RPMI7951 (cell line): ENCODE data around the gene ZNF396. TPM values are rescaled to one million over a fixed set of nuclear protein-coding genes. Genes with fewer than 3 reads are reported as not detected.

Experiments
- DNase-seq: peaks from one replicate; pipeline ENCODE4 v3.0.0-alpha.2; 2012; ENCODE audit warnings: low read depth
- total RNA-seq: library from RNA; depleted of rRNA; stranded (reverse); fragments of >200 nt; shearing (Covaris generic); gene quantifications from 2 replicates; pipeline ENCODE4 v1.2.3, GENCODE V29; 2014; rRNA removed

The ZNF396 gene
- total RNA-seq, 1 experiment from 2014 or later = 2.2 TPM

DNA sequence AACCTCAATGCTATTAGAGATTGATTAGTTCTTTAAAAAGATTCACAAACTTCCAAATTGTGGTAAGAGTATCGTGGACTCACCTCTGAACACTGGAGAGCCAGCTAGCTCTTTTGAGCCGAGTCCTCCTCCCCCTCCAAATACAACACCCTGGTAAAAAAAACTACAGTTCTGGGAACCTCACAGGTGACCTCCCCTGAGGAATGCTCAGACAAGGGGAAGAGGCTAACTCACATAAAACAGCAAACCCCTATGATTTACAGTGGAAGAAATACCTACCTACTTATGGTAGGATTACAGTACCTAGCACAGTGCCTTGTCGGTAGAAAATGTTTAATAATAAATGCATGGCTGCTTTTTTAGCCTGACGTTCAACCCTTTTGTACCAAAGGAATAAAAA is 41.3 kb downstream of the ZNF396 start:
- DNase-seq = no peak

- no peak for DNase-seq
Measured at GRCh38 chr18:35334821-35335220, 42.3 kb downstream of the ZNF396 start.

GRCh38 chr18:35334212-35334611 is 42.9 kb downstream of the ZNF396 start:
- DNase-seq = no peak

DNA sequence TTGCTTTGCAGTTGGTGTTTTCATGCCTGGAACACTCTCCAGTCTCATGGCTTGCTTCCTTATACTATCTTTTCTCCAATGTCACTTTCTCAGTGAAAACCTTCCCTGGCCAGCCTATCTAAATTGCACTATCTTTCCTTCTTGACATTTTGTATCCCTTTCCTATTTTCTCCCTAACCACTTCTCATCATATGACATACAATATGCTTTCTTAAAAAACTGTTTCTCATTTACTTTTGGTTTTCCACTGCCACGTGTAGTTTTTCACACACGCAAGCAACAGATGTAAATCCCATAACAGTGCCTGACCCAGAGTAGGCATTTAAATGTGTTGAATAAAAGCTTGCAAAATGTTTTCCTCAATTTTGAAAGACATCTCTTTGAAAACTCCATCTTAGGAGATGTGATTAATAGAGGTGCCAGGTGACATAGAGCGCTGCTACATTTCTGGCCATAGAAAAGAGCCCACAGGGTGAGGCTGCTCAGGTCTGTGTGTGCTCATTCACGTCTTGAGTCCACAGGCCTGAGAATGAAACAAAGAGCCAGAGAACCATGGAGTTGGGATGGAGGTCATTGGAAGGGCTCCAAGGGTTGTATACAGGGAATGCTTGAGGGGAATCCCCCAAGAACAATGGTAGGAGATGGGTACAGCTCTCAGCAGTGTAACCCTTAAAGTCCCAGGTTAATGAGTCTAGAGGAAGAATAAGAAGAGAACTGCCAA is 45.6 kb downstream of the ZNF396 start:
- no peak for DNase-seq

DNA sequence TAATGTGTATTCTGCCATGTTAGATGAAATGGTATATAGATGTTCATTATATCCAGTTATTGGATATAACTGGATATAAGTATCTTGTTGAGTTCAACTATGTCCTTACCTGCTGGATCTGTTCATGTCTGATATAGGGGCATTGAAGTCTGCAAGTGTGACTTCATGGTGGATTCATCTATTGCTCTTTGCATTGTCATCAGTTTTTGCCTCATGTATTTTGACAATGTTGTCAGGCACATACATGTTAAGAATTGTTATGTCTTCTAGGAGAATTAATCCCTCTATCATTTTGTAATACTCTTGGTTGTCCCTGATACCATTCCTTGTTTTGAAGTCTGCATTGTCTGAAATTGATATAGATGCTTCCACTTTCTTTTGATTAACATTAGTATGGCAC is 48.3 kb downstream of the ZNF396 start:
- no peak for DNase-seq

GRCh38 chr18:35326695-35327387 is 50.3 kb downstream of the ZNF396 start:
- no peak for DNase-seq

DNA sequence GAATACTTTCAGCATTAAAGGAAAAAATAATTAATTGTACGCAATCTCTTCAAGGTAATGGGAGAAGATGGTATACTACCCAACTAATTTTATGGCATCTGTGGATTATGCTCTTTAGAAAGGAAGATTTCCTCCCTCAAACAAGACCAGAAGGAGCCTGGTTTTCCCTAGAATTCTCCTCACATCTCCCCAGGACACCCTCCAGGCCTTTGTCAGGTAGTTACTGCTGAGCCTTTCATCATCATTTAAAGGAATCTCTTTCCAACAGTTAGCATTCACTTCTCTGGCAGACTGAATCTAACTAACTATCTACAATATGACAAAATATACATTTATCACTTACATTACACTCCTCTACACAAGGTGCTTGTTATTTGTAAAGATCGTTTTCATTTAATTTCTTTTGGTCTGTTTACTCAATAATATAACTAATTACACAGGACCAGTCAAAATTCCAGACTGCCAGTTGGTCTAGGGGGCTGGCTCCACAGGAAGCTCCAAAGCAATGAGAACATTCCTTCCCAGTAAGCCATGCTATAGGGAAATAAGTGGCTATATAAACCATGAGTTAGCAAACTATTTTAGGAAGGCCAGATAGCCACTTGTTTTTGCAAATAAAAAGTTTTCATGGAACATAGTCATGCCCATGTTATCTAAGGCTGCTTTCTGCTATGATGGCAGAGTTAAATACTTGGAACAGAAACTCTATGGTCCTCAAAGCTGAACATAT is 52.0 kb downstream of the ZNF396 start:
- DNase-seq = no peak

DNA sequence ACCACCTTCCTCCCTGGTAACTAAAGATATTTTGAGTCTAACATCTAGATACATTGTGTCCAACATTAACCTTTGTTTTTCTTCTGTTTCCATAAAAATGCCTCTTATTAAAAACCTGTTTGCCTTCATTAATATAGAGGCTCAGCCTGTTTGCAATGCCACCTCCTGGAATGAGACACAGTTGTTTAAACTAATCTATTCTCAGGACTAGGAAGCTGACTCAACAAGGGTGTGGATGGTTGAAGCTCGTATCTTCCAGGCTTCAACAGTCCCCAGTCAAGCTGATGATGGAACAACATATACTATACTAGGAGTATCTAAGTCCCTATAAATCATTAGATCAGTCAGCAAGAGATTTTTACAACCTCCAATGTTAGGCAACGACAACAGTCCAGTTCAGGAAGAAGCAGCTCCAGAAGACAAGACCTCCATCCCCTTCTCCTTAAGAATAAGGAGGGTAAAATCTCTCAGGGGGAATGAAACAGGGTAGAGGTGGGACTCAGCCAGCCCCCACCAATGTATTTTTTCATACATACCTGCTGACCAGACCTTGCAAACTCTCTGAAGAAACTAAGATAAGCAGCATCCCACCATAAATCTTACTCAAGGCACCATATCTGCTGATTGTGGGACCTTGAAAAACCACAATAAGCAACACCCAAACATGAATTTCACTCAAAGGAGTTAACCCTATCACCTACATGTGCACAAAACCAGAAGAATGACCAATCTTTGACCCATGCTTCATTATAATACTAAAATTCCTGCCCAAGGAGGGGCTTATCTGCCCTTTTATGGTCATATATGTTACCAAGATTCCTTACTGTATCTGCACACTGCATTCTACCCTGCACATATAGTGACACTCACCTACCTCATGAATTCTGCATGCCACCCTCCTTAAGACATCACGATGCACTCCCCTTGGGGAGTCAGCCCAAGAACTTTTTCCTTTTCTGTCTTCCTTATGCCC is 54.4 kb downstream of the ZNF396 start:
- DNase-seq = no peak

Other genes with a start within 250 kb of the ZNF396 start
- gene ZNF397, start 136.3 kb downstream of the ZNF396 start, total RNA-seq = 4.0 and 5.3 TPM in 2 replicates
- gene ZSCAN30, start 87.1 kb downstream of the ZNF396 start, total RNA-seq = 6.6 and 10.6 TPM in 2 replicates
- gene ZNF24, start 32.9 kb downstream of the ZNF396 start, total RNA-seq = 28.1 and 29.9 TPM in 2 replicates
- gene INO80C, start 120.6 kb upstream of the ZNF396 start, total RNA-seq = 1.7 and 3.4 TPM in 2 replicates
- gene GALNT1, start 204.4 kb upstream of the ZNF396 start, total RNA-seq = 28.3 and 37.1 TPM in 2 replicates